Trophoblast cell (in vitro differentiated cells and primary cell): ENCODE data around the gene TCEA2.

Source experiments
- DNase-seq, 2 donors: peaks; one replicate each; pipeline ENCODE4 v3.0.0-alpha.2; 2016
- H2AFZ ChIP-seq: 2 replicates; pipeline ENCODE4 v1.6.1; 2013; ENCODE audit warnings: low read length, moderate library complexity, mild to moderate bottlenecking; ENCODE audit not compliant: insufficient read depth, poor library complexity
- H2AK5ac ChIP-seq: 2 replicates; pipeline ENCODE4 v1.6.1; 2013; ENCODE audit warnings: mild to moderate bottlenecking, low read length
- H2BK120ac ChIP-seq: 2 replicates; pipeline ENCODE4 v1.6.1; 2013; ENCODE audit warnings: low read length, mild to moderate bottlenecking, moderate library complexity; ENCODE audit not compliant: insufficient read depth, poor library complexity
- H2BK12ac ChIP-seq: 2 replicates; pipeline ENCODE4 v1.6.1; 2013; ENCODE audit warnings: mild to moderate bottlenecking, low read length, moderate library complexity
- H2BK5ac ChIP-seq: 2 replicates; pipeline ENCODE4 v1.6.1; 2013; ENCODE audit warnings: low read length, low read depth, moderate library complexity, mild to moderate bottlenecking; ENCODE audit not compliant: poor library complexity
- H3K14ac ChIP-seq: 2 replicates; pipeline ENCODE4 v1.6.1; 2013; ENCODE audit warnings: mild to moderate bottlenecking, low read length
- H3K18ac ChIP-seq: 2 replicates; pipeline ENCODE4 v1.6.1; 2013; ENCODE audit warnings: mild to moderate bottlenecking, low read length
- H3K23ac ChIP-seq: 2 replicates; pipeline ENCODE4 v1.6.1; 2013; ENCODE audit warnings: low read length
- H3K27ac ChIP-seq: 2 replicates; pipeline ENCODE4 v1.5.1; 2013; ENCODE audit warnings: low read depth, mild to moderate bottlenecking, inconsistent platforms, low read length, moderate library complexity
- H3K27me3 ChIP-seq: 2 replicates; pipeline ENCODE4 v1.6.1; 2013; ENCODE audit warnings: inconsistent platforms, mild to moderate bottlenecking, low read length, moderate library complexity; ENCODE audit not compliant: insufficient read depth
- H3K36me3 ChIP-seq, 2 experiments: 1 replicate in 1 of 2; 2 replicates in 1 of 2; pipeline ENCODE4 v1.6.1; 2013; ENCODE audit warnings: low read length in 2 of 2, mild to moderate bottlenecking in 2 of 2, moderate library complexity in 1 of 2; ENCODE audit not compliant: insufficient read depth in 2 of 2, control insufficient read depth in 1 of 2
- H3K4ac ChIP-seq: 2 replicates; pipeline ENCODE4 v1.6.1; 2013; ENCODE audit warnings: low read depth, mild to moderate bottlenecking, low read length, moderate library complexity
- H3K4me1 ChIP-seq, 2 experiments: 1 replicate in 1 of 2; 2 replicates in 1 of 2; pipeline ENCODE4 v1.6.1; 2013; ENCODE audit warnings: low read length in 2 of 2, mild to moderate bottlenecking in 2 of 2, moderate library complexity in 1 of 2; ENCODE audit not compliant: insufficient read depth in 2 of 2, control insufficient read depth in 1 of 2
- H3K4me2 ChIP-seq: 2 replicates; pipeline ENCODE4 v1.6.1; 2013; ENCODE audit warnings: inconsistent platforms, mild to moderate bottlenecking, low read length, moderate library complexity
- H3K4me3 ChIP-seq: 2 replicates; pipeline ENCODE4 v1.5.1; 2013; ENCODE audit warnings: mild to moderate bottlenecking, low read depth, low read length, inconsistent platforms
- H3K79me1 ChIP-seq: one replicate; pipeline ENCODE4 v1.6.1; 2013; ENCODE audit warnings: low read length
- H3K79me2 ChIP-seq: 2 replicates; pipeline ENCODE4 v1.6.1; 2013; ENCODE audit warnings: low read length, mild to moderate bottlenecking; ENCODE audit not compliant: control insufficient read depth, insufficient read depth, poor library complexity
- H3K9ac ChIP-seq: 2 replicates; pipeline ENCODE4 v1.6.1; 2013; ENCODE audit warnings: mild to moderate bottlenecking, low read length
- H3K9me3 ChIP-seq: 2 replicates; pipeline ENCODE4 v1.6.1; 2013; ENCODE audit warnings: low read depth, mild to moderate bottlenecking, control low read depth, inconsistent platforms, low read length; ENCODE audit not compliant: insufficient read depth
- H4K12ac ChIP-seq: 2 replicates; pipeline ENCODE4 v1.6.1; 2013; ENCODE audit warnings: low read depth, mild to moderate bottlenecking, low read length, moderate library complexity
- H4K8ac ChIP-seq: 2 replicates; pipeline ENCODE4 v1.6.1; 2013; ENCODE audit warnings: low read depth, mild to moderate bottlenecking, low read length, moderate library complexity
- H4K91ac ChIP-seq: one replicate; pipeline ENCODE4 v1.6.1; 2013; ENCODE audit warnings: low read depth, mild to moderate bottlenecking, low read length, moderate library complexity
- whole genome bisulfite sequencing: extraction: QIAGEN DNeasy Blood & Tissue Kit; methylation state at CpG from one replicate; pipeline ENCODE4 v1.1.7; 2013; ENCODE audit warnings: missing lambda C conversion rate; ENCODE audit not compliant: insufficient read length, insufficient coverage; ENCODE audit errors: extremely low coverage; 5-methylcytosine and 5-hydroxymethylcytosine counted together

Gene TCEA2

GRCh38 chr20:64041040-64041780 is 21.8 kb upstream of the TCEA2 start:
- Histone ChIP-seq H3K27ac (no peak overlapping the region), H3K36me3 (no peaks in the 10 kb centered on the region), H2BK120ac (no peak overlapping the region), H3K4me2 (no peak overlapping the region), H4K91ac (no peak overlapping the region), H3K9me3 (no peaks in the 10 kb centered on the region), H3K9ac (no peak overlapping the region), H3K14ac (no peak overlapping the region), H4K12ac (no peak overlapping the region), H3K18ac (no peak overlapping the region), H2AK5ac (no peak overlapping the region), H3K27me3 (peaks cover 8% of the 10 kb centered on the region), H3K79me1 (peaks cover 7% of the 10 kb centered on the region), H3K79me2 (peaks cover 3% of the 10 kb centered on the region), H4K8ac (no peak overlapping the region), H3K4me3 (no peak overlapping the region), H2BK12ac (no peak overlapping the region), H2BK5ac (no peak overlapping the region), H3K4me1 (peaks cover 18 to 33% of the 10 kb centered on the region in 2 experiments), H2AFZ (no peak overlapping the region), H3K23ac (no peak overlapping the region), H3K4ac (no peak overlapping the region)
- no peak for DNase-seq
- WGBS, result no CpG with 5 or more reads among the region's 15 CpGs

- peaks cover 9% of the 10 kb centered on the region for H3K27me3 ChIP-seq
- H3K4me3 ChIP-seq, result no peak overlapping the region
- no peak overlapping the region for H2BK5ac ChIP-seq
- no peak overlapping the region for H4K91ac ChIP-seq
- H3K79me2 ChIP-seq, result peaks cover 3% of the 10 kb centered on the region
- no peaks in the 10 kb centered on the region for H3K36me3 ChIP-seq
- H4K8ac ChIP-seq, result peak overlapping the region; percentile 95
- WGBS, result no CpG with 5 or more reads among the region's 11 CpGs
- H3K79me1 ChIP-seq, result peaks cover 7% of the 10 kb centered on the region
- no peak overlapping the region for H3K9ac ChIP-seq
- no peak overlapping the region for H3K4ac ChIP-seq
- H2BK12ac ChIP-seq, result no peak overlapping the region
- H2AK5ac ChIP-seq, result no peak overlapping the region
- H3K9me3 ChIP-seq, result no peaks in the 10 kb centered on the region
- H2AFZ ChIP-seq, result no peak overlapping the region
- peak overlapping the region; percentile 34 for H4K12ac ChIP-seq
- H3K4me1 ChIP-seq, result peaks cover 13 to 27% of the 10 kb centered on the region in 2 experiments
- no peak overlapping the region for H3K14ac ChIP-seq
- no peak overlapping the region for H3K27ac ChIP-seq
- H3K4me2 ChIP-seq, result peak overlapping the region; percentile 65
- no peak overlapping the region for H3K23ac ChIP-seq
- H2BK120ac ChIP-seq, result no peak overlapping the region
- no peak for DNase-seq
- no peak overlapping the region for H3K18ac ChIP-seq
These were observed 21.3 kb upstream of the TCEA2 start for GRCh38 chr20:64041781-64042053.

- H3K23ac ChIP-seq, result no peak overlapping the region
- peak overlapping the region; percentile 65 for H3K4me2 ChIP-seq
- peak overlapping the region; percentile 84 for H4K91ac ChIP-seq
- H3K27me3 ChIP-seq, result peaks cover 13% of the 10 kb centered on the region
- peak overlapping the region; percentile 19 for H2AFZ ChIP-seq
- peaks cover 9 to 24% of the 10 kb centered on the region in 2 experiments for H3K4me1 ChIP-seq
- no peak for DNase-seq
- H2AK5ac ChIP-seq, result no peak overlapping the region
- WGBS, result no CpG with 5 or more reads among the region's 55 CpGs
- peak overlapping the region; percentile 62 for H3K4me3 ChIP-seq
- peak overlapping the region; percentile 34 for H4K12ac ChIP-seq
- H2BK120ac ChIP-seq, result peak overlapping the region; percentile 29
- H2BK5ac ChIP-seq, result no peak overlapping the region
- H3K79me1 ChIP-seq, result peaks cover 7% of the 10 kb centered on the region
- no peaks in the 10 kb centered on the region for H3K36me3 ChIP-seq
- H2BK12ac ChIP-seq, result peak overlapping the region; percentile 7
- no peaks in the 10 kb centered on the region for H3K9me3 ChIP-seq
- peak overlapping the region; percentile 75 for H3K14ac ChIP-seq
- H3K27ac ChIP-seq, result no peak overlapping the region
- H3K18ac ChIP-seq, result peak overlapping the region; percentile 51
- no peak overlapping the region for H3K4ac ChIP-seq
- H4K8ac ChIP-seq, result peak overlapping the region; percentile 95
- peaks cover 3% of the 10 kb centered on the region for H3K79me2 ChIP-seq
- peak overlapping the region; percentile 38 for H3K9ac ChIP-seq
These were observed 20.8 kb upstream of the TCEA2 start for GRCh38 chr20:64042054-64042781.

- Histone ChIP-seq H4K91ac (no peak overlapping the region), H3K36me3 (no peaks in the 10 kb centered on the region), H4K12ac (no peak overlapping the region), H3K79me1 (peaks cover 4% of the 10 kb centered on the region), H3K79me2 (peaks cover 3% of the 10 kb centered on the region), H2BK120ac (no peak overlapping the region), H2BK5ac (no peak overlapping the region), H2AFZ (no peak overlapping the region), H3K4me2 (no peak overlapping the region), H2AK5ac (no peak overlapping the region), H3K27me3 (peaks cover 24% of the 10 kb centered on the region), H3K9ac (no peak overlapping the region), H3K9me3 (no peaks in the 10 kb centered on the region), H3K27ac (no peak overlapping the region), H2BK12ac (no peak overlapping the region), H3K14ac (no peak overlapping the region), H3K4me1 (peaks cover 0 to 24% of the 10 kb centered on the region in 2 experiments), H4K8ac (no peak overlapping the region), H3K4ac (no peak overlapping the region), H3K18ac (no peak overlapping the region), H3K4me3 (no peak overlapping the region), H3K23ac (no peak overlapping the region)
- no peak for DNase-seq
- 100% methylated on average over 1 of the region's 9 CpGs for WGBS
These were observed 19.2 kb upstream of the TCEA2 start for GRCh38 chr20:64043768-64044167.
